MM.1S (cell line): ENCODE measurements around the gene CRYZL1.

ENCODE experiments used
- DNase-seq: peaks from one replicate; pipeline ENCODE4 v3.0.0-alpha.2; 2015
- H2AFZ ChIP-seq: fragments of 300-600 bp; sonication (generic); 2 replicates; pipeline ENCODE4 v1.6.0; 2016; ENCODE audit warnings: antibody characterized with exemption, low read length
- H3F3A ChIP-seq: fragments of 300-600 bp; sonication (generic); 2 replicates; pipeline ENCODE4 v1.6.1; 2016; ENCODE audit warnings: mild to moderate bottlenecking, antibody characterized with exemption, low read length, moderate library complexity, mixed read lengths; ENCODE audit not compliant: insufficient read depth
- H3K27ac ChIP-seq: fragments of 300-600 bp; sonication (generic); 2 replicates; pipeline ENCODE4 v1.5.1; 2016; ENCODE audit warnings: mild to moderate bottlenecking, low read length
- H3K27me3 ChIP-seq: fragments of 300-600 bp; sonication (generic); replicated peaks from 2 replicates; pipeline ENCODE4 v1.6.0; 2016; ENCODE audit warnings: low read length; ENCODE audit not compliant: insufficient read depth
- H3K36me3 ChIP-seq: fragments of 300-600 bp; sonication (generic); replicated peaks from 2 replicates; pipeline ENCODE4 v1.6.1; 2016; ENCODE audit warnings: mild to moderate bottlenecking, low read length, mixed read lengths; ENCODE audit not compliant: insufficient read depth
- H3K4me1 ChIP-seq: fragments of 300-600 bp; sonication (generic); 2 replicates; pipeline ENCODE4 v1.6.1; 2016; ENCODE audit warnings: low read length, mixed read lengths
- H3K4me2 ChIP-seq: fragments of 300-600 bp; sonication (generic); 2 replicates; pipeline ENCODE4 v1.6.0; 2016; ENCODE audit warnings: low read depth, low read length
- H3K4me3 ChIP-seq: fragments of 300-600 bp; sonication (generic); 2 replicates; pipeline ENCODE4 v1.5.1; 2016; ENCODE audit warnings: low read length, mixed read lengths
- H3K79me2 ChIP-seq: fragments of 300-600 bp; sonication (generic); 2 replicates; pipeline ENCODE4 v1.6.1; 2016; ENCODE audit warnings: mixed run types, low read length, mixed read lengths
- H3K9ac ChIP-seq: fragments of 300-600 bp; sonication (generic); 2 replicates; pipeline ENCODE4 v1.6.1; 2016; ENCODE audit warnings: low read length, mixed read lengths
- H3K9me2 ChIP-seq: fragments of 300-600 bp; sonication (generic); replicated peaks from 2 replicates; pipeline ENCODE4 v1.6.1; 2016; ENCODE audit warnings: mild to moderate bottlenecking, low read length, mixed read lengths; ENCODE audit not compliant: insufficient read depth
- H3K9me3 ChIP-seq: fragments of 300-600 bp; sonication (generic); replicated peaks from 2 replicates; pipeline ENCODE4 v1.6.1; 2016; ENCODE audit warnings: mild to moderate bottlenecking, low read length, mixed read lengths; ENCODE audit not compliant: insufficient read depth
- H4K20me1 ChIP-seq: fragments of 300-600 bp; sonication (generic); 2 replicates; pipeline ENCODE4 v1.6.1; 2016; ENCODE audit warnings: mild to moderate bottlenecking, low read length, moderate library complexity, mixed read lengths; ENCODE audit not compliant: insufficient read depth
- CTCF ChIP-seq: fragments of 300-600 bp; sonication (generic); IDR thresholded peaks from 2 replicates; pipeline ENCODE4 v1.5.1; 2016; ENCODE audit warnings: antibody characterized with exemption, low read length, mixed read lengths
- EZH2 ChIP-seq: fragments of 300-600 bp; sonication (generic); optimal IDR thresholded peaks from 2 replicates; pipeline ENCODE3; 2017; ENCODE audit warnings: low read depth, mild to moderate bottlenecking, antibody characterized with exemption, low read length, mixed read lengths
- EZH2phosphoT487 ChIP-seq: fragments of 300-600 bp; sonication (generic); IDR thresholded peaks from 2 replicates; pipeline ENCODE4 v1.6.1; 2018; ENCODE audit warnings: antibody characterized with exemption, low read length

Gene CRYZL1

GRCh38 chr21:33551664-33552063 is 89.9 kb downstream of the CRYZL1 start:
- H3K4me3 ChIP-seq = no peak overlapping the region
- DNase-seq = no peak
- peaks cover 67% of the 10 kb centered on the region for H4K20me1 ChIP-seq
- no peaks in the 10 kb centered on the region for H3F3A ChIP-seq
- no peaks in the 10 kb centered on the region for H3K9me3 ChIP-seq
- no peak overlapping the region for H3K4me2 ChIP-seq
- H3K36me3 ChIP-seq = peaks cover 73% of the 10 kb centered on the region
- TF ChIP-seq CTCF (no peak), EZH2 (no peak)
- H2AFZ ChIP-seq = no peak overlapping the region
- no peak overlapping the region for H3K27ac ChIP-seq
- no peak overlapping the region for H3K9ac ChIP-seq
- peaks cover 98% of the 10 kb centered on the region for H3K79me2 ChIP-seq
- H3K27me3 ChIP-seq = no peaks in the 10 kb centered on the region
- H3K9me2 ChIP-seq = no peaks in the 10 kb centered on the region
- H3K4me1 ChIP-seq = no peaks in the 10 kb centered on the region

- Histone ChIP-seq H3K4me2 (no peak overlapping the region), H3K36me3 (peaks cover 71% of the 10 kb centered on the region), H3K9ac (no peak overlapping the region), H2AFZ (no peak overlapping the region), H4K20me1 (peaks cover 66% of the 10 kb centered on the region), H3K4me3 (no peak overlapping the region), H3K4me1 (no peaks in the 10 kb centered on the region), H3F3A (no peaks in the 10 kb centered on the region), H3K9me3 (no peaks in the 10 kb centered on the region), H3K27me3 (no peaks in the 10 kb centered on the region), H3K9me2 (no peaks in the 10 kb centered on the region), H3K27ac (no peak overlapping the region), H3K79me2 (peaks cover 99% of the 10 kb centered on the region)
- DNase-seq = no peak
- TF ChIP-seq EZH2 (no peak), CTCF (no peak), EZH2phosphoT487 (no peak)
These were observed 90.5 kb downstream of the CRYZL1 start for GRCh38 chr21:33550772-33551660.

DNA sequence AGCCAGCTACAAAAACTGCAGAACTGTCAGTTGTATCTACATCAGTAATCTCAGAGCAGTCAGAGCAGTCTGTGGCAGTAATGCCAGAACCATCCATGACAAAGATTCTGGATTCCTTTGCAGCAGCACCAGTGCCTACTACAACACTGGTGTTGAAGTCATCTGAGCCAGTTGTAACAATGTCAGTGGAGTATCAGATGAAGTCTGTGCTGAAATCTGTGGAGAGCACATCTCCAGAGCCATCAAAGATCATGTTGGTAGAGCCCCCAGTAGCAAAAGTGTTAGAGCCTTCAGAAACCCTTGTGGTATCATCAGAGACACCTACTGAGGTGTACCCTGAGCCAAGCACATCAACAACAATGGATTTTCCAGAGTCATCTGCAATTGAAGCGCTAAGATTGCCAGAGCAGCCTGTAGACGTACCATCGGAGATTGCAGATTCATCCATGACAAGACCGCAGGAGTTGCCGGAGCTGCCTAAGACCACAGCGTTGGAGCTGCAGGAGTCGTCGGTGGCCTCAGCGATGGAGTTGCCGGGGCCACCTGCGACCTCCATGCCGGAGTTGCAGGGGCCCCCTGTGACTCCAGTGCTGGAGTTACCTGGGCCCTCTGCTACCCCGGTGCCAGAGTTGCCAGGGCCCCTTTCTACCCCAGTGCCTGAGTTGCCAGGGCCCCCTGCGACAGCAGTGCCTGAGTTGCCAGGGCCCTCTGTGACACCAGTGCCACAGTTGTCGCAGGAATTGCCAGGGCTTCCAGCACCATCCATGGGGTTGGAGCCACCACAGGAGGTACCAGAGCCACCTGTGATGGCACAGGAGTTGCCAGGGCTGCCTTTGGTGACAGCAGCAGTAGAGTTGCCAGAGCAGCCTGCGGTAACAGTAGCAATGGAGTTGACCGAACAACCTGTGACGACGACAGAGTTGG is 91.4 kb downstream of the CRYZL1 start:
- H3K27ac ChIP-seq = no peak overlapping the region
- no peak overlapping the region for H3K4me3 ChIP-seq
- 0 out of 2 replicates have a peak, but pooled peaks cover 7% of the 10 kb centered on the region for H3K4me1 ChIP-seq
- no peak overlapping the region for H3K4me2 ChIP-seq
- no peak overlapping the region for H3K9ac ChIP-seq
- H3K36me3 ChIP-seq = peaks cover 64% of the 10 kb centered on the region
- H3F3A ChIP-seq = no peaks in the 10 kb centered on the region
- H3K79me2 ChIP-seq = peaks cover 99% of the 10 kb centered on the region
- H4K20me1 ChIP-seq = peaks cover 67% of the 10 kb centered on the region
- H2AFZ ChIP-seq = no peak overlapping the region
- no peaks in the 10 kb centered on the region for H3K27me3 ChIP-seq
- no peaks in the 10 kb centered on the region for H3K9me3 ChIP-seq
- DNase-seq = no peak
- TF ChIP-seq EZH2phosphoT487 = no peak
- TF ChIP-seq CTCF = no peak
- TF ChIP-seq EZH2 = no peak
- H3K9me2 ChIP-seq = no peaks in the 10 kb centered on the region
